OCI-LY7 (cell line): Measurements from ENCODE around the gene PHF19. TPM values are rescaled to one million over a fixed set of nuclear protein-coding genes. Genes with fewer than 3 reads are reported as not detected.

ENCODE experiments used
- Bru-seq: library from RNA; stranded (reverse); fragments of 400-500 nt; gene quantifications from one replicate; lab custom pipeline; 2021; lab: Mats Ljungman, UMichigan
- BruChase-seq, 2 experiments: library from RNA; stranded (reverse); fragments of 400-500 nt; gene quantifications; one replicate each; lab custom pipeline; 2021; lab: Mats Ljungman, UMichigan
- BruUV-seq: library from RNA; stranded (reverse); fragments of 400-500 nt; replicated peaks from 2 replicates; lab custom pipeline; 2021; lab: Mats Ljungman, UMichigan
- CTCF ChIA-PET: fragments of 300-600 bp; sonication (Branson Sonifier 250); formaldehyde crosslinking; loops from one replicate; lab custom pipeline; 2022; ENCODE audit warnings: antibody characterized with exemption; ENCODE audit not compliant: unreplicated experiment; lab: Charles Lee
- POLR2A ChIA-PET: fragments of 300-600 bp; sonication (Branson Sonifier 250); formaldehyde crosslinking; loops from one replicate; lab custom pipeline; 2022; ENCODE audit warnings: antibody characterized with exemption; lab: Charles Lee
- DNase-seq: peaks from one replicate; pipeline ENCODE4 v3.0.0-alpha.2; 2015; ENCODE audit warnings: low spot score
- H2AFZ ChIP-seq: fragments of 200-600 bp; sonication (generic), shearing (Covaris generic); 2 replicates; pipeline ENCODE4 v1.6.1; 2014; ENCODE audit warnings: mild to moderate bottlenecking, antibody characterized with exemption, low read length, moderate library complexity
- H3K27ac ChIP-seq: fragments of 200-600 bp; sonication (generic); 2 replicates; pipeline ENCODE4 v1.5.1; 2014; ENCODE audit warnings: mixed run types, low read depth, mild to moderate bottlenecking, moderate library complexity, low read length, inconsistent platforms; ENCODE audit not compliant: poor library complexity, severe bottlenecking
- H3K36me3 ChIP-seq: fragments of 200-600 bp; sonication (generic); 2 replicates; pipeline ENCODE4 v1.6.1; 2014; ENCODE audit warnings: mild to moderate bottlenecking, antibody characterized with exemption, low read length, moderate library complexity, mixed read lengths; ENCODE audit not compliant: insufficient read depth
- H3K4me1 ChIP-seq: fragments of 200-600 bp; sonication (generic); 2 replicates; pipeline ENCODE4 v1.5.1; 2014; ENCODE audit warnings: mild to moderate bottlenecking, low read length; ENCODE audit not compliant: insufficient read depth, poor library complexity, severe bottlenecking
- H3K4me2 ChIP-seq: fragments of 200-600 bp; sonication (generic); 2 replicates; pipeline ENCODE4 v1.6.1; 2014; ENCODE audit warnings: mild to moderate bottlenecking, low read length
- H3K4me3 ChIP-seq: fragments of 200-600 bp; sonication (generic); 2 replicates; pipeline ENCODE4 v1.5.1; 2014; ENCODE audit warnings: mild to moderate bottlenecking, low read depth, low read length; ENCODE audit not compliant: poor library complexity, severe bottlenecking
- H3K79me2 ChIP-seq: fragments of 200-600 bp; sonication (generic); 2 replicates; pipeline ENCODE4 v1.6.1; 2016; ENCODE audit warnings: low read depth, mild to moderate bottlenecking, low read length, moderate library complexity, mixed read lengths; ENCODE audit not compliant: insufficient read depth
- H3K9me2 ChIP-seq: fragments of 200-600 bp; sonication (generic); 2 replicates; pipeline ENCODE4 v1.6.1; 2016; ENCODE audit warnings: mild to moderate bottlenecking, low read length, mixed read lengths; ENCODE audit not compliant: insufficient read depth
- H3K9me3 ChIP-seq: fragments of 200-600 bp; sonication (generic); 2 replicates; pipeline ENCODE4 v1.6.1; 2014; ENCODE audit warnings: mild to moderate bottlenecking, mixed run types, low read length, mixed read lengths
- H4K20me1 ChIP-seq: fragments of 200-600 bp; sonication (generic); 2 replicates; pipeline ENCODE4 v1.6.1; 2014; ENCODE audit warnings: mild to moderate bottlenecking, antibody characterized with exemption, low read length, moderate library complexity, mixed read lengths; ENCODE audit not compliant: insufficient read depth
- EZH2phosphoT487 ChIP-seq: fragments of 200-600 bp; sonication (generic); IDR thresholded peaks from 2 replicates; pipeline ENCODE4 v1.6.1; 2018; ENCODE audit warnings: low read depth, borderline replicate concordance, mild to moderate bottlenecking, mixed run types, antibody characterized with exemption, low read length, moderate library complexity, mixed read lengths
- intact Hi-C: fragments of 100-400 bp; cut with micrococcal nuclease; formaldehyde crosslinking; loops from one replicate; pipeline ENCODE4 v1.10.0; 2022; ENCODE audit not compliant: unreplicated experiment
- long read RNA-seq: library from polyadenylated mRNA; stranded (forward); transcript quantifications from one replicate; pipeline ENCODE4 v2.0.0, GENCODE V29; 2022
- total RNA-seq, 2 experiments: library from RNA; depleted of rRNA in 1 of 2; stranded (reverse); fragments of >200 nt in 1 of 2; shearing (Covaris generic) in 1 of 2; gene quantifications; 2 replicates each; pipeline ENCODE4 v1.2.3, GENCODE V29; 2014 to 2022
- TF ChIP-seq, protein P1 (sequence below): fragments of 200-600 bp; sonication (generic); conservative IDR thresholded peaks from 2 replicates; pipeline ENCODE4 v1.5.1; 2014; ENCODE audit warnings: mild to moderate bottlenecking, antibody characterized with exemption, low read length, moderate library complexity, mixed read lengths

Gene PHF19
- total RNA-seq (2014; rRNA removed; shearing (Covaris generic)) (102 and 108 TPM in 2 replicates), total RNA-seq (2022) (211 and 214 TPM in 2 replicates), Bru-seq, nascent RNA (percentile 79 among the genes with signal in this experiment), BruChase-seq, experiment 1, labeled RNA remaining after a 6-hour chase (percentile 76 among the genes with signal in this experiment), BruChase-seq, experiment 2, labeled RNA remaining after a 2-hour chase (percentile 74 among the genes with signal in this experiment)
- long read RNA-seq, full-length matches to known transcripts: 33 of 89 reads
- long read RNA-seq, partial matches to known transcripts: 16 of 89 reads
- long read RNA-seq, other reads (novel, unspliced or antisense): 40 of 89 reads

- H3K4me1 ChIP-seq: peaks cover 76% of the 10 kb centered on the region
- H4K20me1 ChIP-seq: no peaks in the 10 kb centered on the region
- H3K36me3 ChIP-seq: peaks cover 47% of the 10 kb centered on the region
- no peaks in the 10 kb centered on the region for H3K9me3 ChIP-seq
- no peaks in the 10 kb centered on the region for H3K9me2 ChIP-seq
- POLR2A ChIA-PET: interaction anchor here (1.4 to 2.6 kb wide), 3 partner anchors 19 to 55 kb away, joined by 3 to 5 read pairs (median 5); no protein-coding TSS in a partner anchor
- peaks cover 32% of the 10 kb centered on the region; the same call in 1 of the 2 replicates for H3K79me2 ChIP-seq
- no TSS peak for BruUV-seq
- H2AFZ ChIP-seq: no peak within 1 kb of the TSS
- peak within 1 kb of the TSS; percentile 93 for H3K4me3 ChIP-seq
- H3K4me2 ChIP-seq: peak within 1 kb of the TSS; percentile 96
- peak within 1 kb of the TSS; percentile 96 for H3K27ac ChIP-seq
- intact Hi-C loops: loop anchor here (1.0 to 5.0 kb wide), 6 partner anchors 15 to 325 kb away; partner anchors contain the start of gene RAB14
- CTCF ChIA-PET: no interaction called here
- DNase-seq: no peak
- TF ChIP-seq EZH2phosphoT487: no peak
- TF ChIP-seq, protein P1, sequence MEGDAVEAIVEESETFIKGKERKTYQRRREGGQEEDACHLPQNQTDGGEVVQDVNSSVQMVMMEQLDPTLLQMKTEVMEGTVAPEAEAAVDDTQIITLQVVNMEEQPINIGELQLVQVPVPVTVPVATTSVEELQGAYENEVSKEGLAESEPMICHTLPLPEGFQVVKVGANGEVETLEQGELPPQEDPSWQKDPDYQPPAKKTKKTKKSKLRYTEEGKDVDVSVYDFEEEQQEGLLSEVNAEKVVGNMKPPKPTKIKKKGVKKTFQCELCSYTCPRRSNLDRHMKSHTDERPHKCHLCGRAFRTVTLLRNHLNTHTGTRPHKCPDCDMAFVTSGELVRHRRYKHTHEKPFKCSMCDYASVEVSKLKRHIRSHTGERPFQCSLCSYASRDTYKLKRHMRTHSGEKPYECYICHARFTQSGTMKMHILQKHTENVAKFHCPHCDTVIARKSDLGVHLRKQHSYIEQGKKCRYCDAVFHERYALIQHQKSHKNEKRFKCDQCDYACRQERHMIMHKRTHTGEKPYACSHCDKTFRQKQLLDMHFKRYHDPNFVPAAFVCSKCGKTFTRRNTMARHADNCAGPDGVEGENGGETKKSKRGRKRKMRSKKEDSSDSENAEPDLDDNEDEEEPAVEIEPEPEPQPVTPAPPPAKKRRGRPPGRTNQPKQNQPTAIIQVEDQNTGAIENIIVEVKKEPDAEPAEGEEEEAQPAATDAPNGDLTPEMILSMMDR: no peak
Measured at GRCh38 chr9:120876842-120877240, at the start of gene PHF19. Gene PHF19 (minus strand): TSS chr9:120877188. CDS start chr9:120874741, 2,447 bp downstream.

- peaks cover 19% of the 10 kb centered on the region for H3K36me3 ChIP-seq
- peak; percentile 65 for DNase-seq
- no peaks in the 10 kb centered on the region for H3K9me3 ChIP-seq
- peak within 1 kb of the TSS; percentile 74 for H3K4me3 ChIP-seq
- H3K27ac ChIP-seq: peak within 1 kb of the TSS; percentile 96
- no peaks in the 10 kb centered on the region for H4K20me1 ChIP-seq
- H3K79me2 ChIP-seq: peaks cover 13% of the 10 kb centered on the region; the same call in 1 of the 2 replicates
- POLR2A ChIA-PET: interaction anchor here (0.7 to 21.2 kb wide), 10 partner anchors 10 to 218 kb away, joined by 3 to 372 read pairs (median 6); no protein-coding TSS in a partner anchor
- TF ChIP-seq EZH2phosphoT487: no peak
- TF ChIP-seq, protein P1: no peak
- BruUV-seq: no TSS peak
- peaks cover 97% of the 10 kb centered on the region for H3K4me1 ChIP-seq
- peak within 1 kb of the TSS; percentile 95 for H3K4me2 ChIP-seq
- peak within 1 kb of the TSS; percentile 38; the same call in 1 of the 2 replicates for H2AFZ ChIP-seq
- H3K9me2 ChIP-seq: no peaks in the 10 kb centered on the region
- CTCF ChIA-PET: interaction anchor here (2.3 kb wide), 1 partner anchor 22 kb away, joined by 7 read pairs; no protein-coding TSS in a partner anchor
- intact Hi-C loops: loop anchor here (10.0 kb wide), 1 partner anchor 1018 kb away; no protein-coding TSS in a partner anchor
Measured at GRCh38 chr9:120926397-120926928, 49.5 kb upstream of the PHF19 start, which contains the start of gene TRAF1. Gene TRAF1 (minus strand): TSS chr9:120926796. CDS start chr9:120926075, 721 bp downstream.
